OCI-LY1 (cell line): ENCODE results near the gene TMEM109.

Source experiments
- H2AFZ ChIP-seq: fragments of 200-600 bp; sonication (generic), shearing (Covaris generic); 2 replicates; pipeline ENCODE4 v1.6.0; 2014; ENCODE audit warnings: antibody characterized with exemption, mild to moderate bottlenecking, low read length
- H3F3A ChIP-seq: fragments of 200-600 bp; sonication (generic), shearing (Covaris generic); 2 replicates; pipeline ENCODE4 v1.6.0; 2014; ENCODE audit warnings: mild to moderate bottlenecking, antibody characterized with exemption, low read length, moderate library complexity; ENCODE audit not compliant: insufficient read depth
- H3K27ac ChIP-seq: fragments of 200-600 bp; sonication (generic); 2 replicates; pipeline ENCODE4 v1.5.1; 2014; ENCODE audit warnings: low read length, mixed run types, mild to moderate bottlenecking, low read depth; ENCODE audit not compliant: poor library complexity, severe bottlenecking
- H3K27me3 ChIP-seq: fragments of 200-600 bp; sonication (generic); 2 replicates; pipeline ENCODE4 v1.6.0; 2014; ENCODE audit warnings: antibody characterized with exemption, mild to moderate bottlenecking, low read length, moderate library complexity; ENCODE audit not compliant: insufficient read depth
- H3K36me3 ChIP-seq: fragments of 200-600 bp; sonication (generic); 2 replicates; pipeline ENCODE4 v1.6.1; 2014; ENCODE audit warnings: mild to moderate bottlenecking, antibody characterized with exemption, low read length, moderate library complexity, mixed read lengths; ENCODE audit not compliant: insufficient read depth
- H3K4me1 ChIP-seq: fragments of 200-600 bp; sonication (generic); 2 replicates; pipeline ENCODE4 v1.5.1; 2014; ENCODE audit warnings: mild to moderate bottlenecking, low read length, moderate library complexity; ENCODE audit not compliant: insufficient read depth, severe bottlenecking
- H3K4me2 ChIP-seq: fragments of 200-600 bp; sonication (generic), shearing (Covaris generic); 2 replicates; pipeline ENCODE4 v1.6.1; 2014; ENCODE audit warnings: low read length
- H3K4me3 ChIP-seq: fragments of 200-600 bp; sonication (generic); 2 replicates; pipeline ENCODE4 v1.5.1; 2014; ENCODE audit warnings: low read length, low read depth, mild to moderate bottlenecking, mixed read lengths; ENCODE audit not compliant: poor library complexity, severe bottlenecking
- H3K79me2 ChIP-seq: fragments of 200-600 bp; shearing (Covaris generic); 2 replicates; pipeline ENCODE4 v1.6.1; 2016; ENCODE audit warnings: mixed run types, low read length, mixed read lengths; ENCODE audit not compliant: insufficient read depth
- H3K9ac ChIP-seq: fragments of 200-600 bp; sonication (generic), shearing (Covaris generic); 2 replicates; pipeline ENCODE4 v1.6.1; 2014; ENCODE audit warnings: mild to moderate bottlenecking, low read length, mixed read lengths
- H3K9me2 ChIP-seq: fragments of 200-600 bp; sonication (generic), shearing (Covaris generic); 2 replicates; pipeline ENCODE4 v1.6.1; 2014; ENCODE audit warnings: low read depth, mild to moderate bottlenecking, low read length, mixed read lengths
- H3K9me3 ChIP-seq: fragments of 200-600 bp; shearing (Covaris generic); 2 replicates; pipeline ENCODE4 v1.6.1; 2014; ENCODE audit warnings: low read length, mixed read lengths
- H4K20me1 ChIP-seq: fragments of 200-600 bp; sonication (generic), shearing (Covaris generic); 2 replicates; pipeline ENCODE4 v1.6.0; 2016; ENCODE audit warnings: mild to moderate bottlenecking, low read length; ENCODE audit not compliant: insufficient read depth
- EZH2 ChIP-seq: fragments of 200-600 bp; sonication (generic), shearing (Covaris generic); IDR thresholded peaks from 2 replicates; pipeline ENCODE4 v1.8.0; 2017; ENCODE audit warnings: borderline replicate concordance, mixed run types, mild to moderate bottlenecking, antibody characterized with exemption, low read length, moderate library complexity, mixed read lengths
- TF ChIP-seq, protein P1 (sequence below): fragments of 200-600 bp; sonication (generic), shearing (Covaris generic); IDR thresholded peaks from 2 replicates; pipeline ENCODE4 v1.5.1; 2017; ENCODE audit warnings: mild to moderate bottlenecking, antibody characterized with exemption, low read length, moderate library complexity, mixed read lengths

Gene TMEM109

DNA sequence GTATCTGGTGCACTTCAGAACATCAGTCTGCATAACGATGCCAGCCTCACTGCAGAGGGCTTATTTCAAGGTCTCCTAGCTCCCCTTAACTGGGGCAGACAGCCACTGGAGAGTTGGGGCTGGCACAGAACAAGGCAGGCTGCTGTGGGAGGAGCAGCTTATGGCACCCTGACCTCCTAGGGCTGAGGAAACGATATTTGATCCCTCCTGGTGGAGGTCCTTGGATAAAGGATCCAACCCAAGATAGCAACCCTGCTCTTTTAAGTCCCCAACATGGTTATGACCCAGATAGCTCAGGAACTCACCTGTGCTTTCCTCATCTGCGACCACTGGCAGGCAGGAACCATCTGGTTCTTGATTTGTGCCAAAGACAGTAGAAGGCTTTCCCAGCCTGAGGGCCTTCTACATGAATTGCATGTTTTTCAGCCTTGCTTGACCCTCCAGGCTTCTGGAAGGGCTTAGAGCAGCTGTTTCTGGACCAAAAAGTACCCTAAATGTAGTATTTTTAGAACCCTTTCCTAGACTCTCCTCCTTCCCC lies 2.8 kb downstream of the TMEM109 start:
- Histone ChIP-seq H3K36me3 (peaks cover 39% of the 10 kb centered on the region), H4K20me1 (no peaks in the 10 kb centered on the region), H3K9ac (no peak overlapping the region), H3K27me3 (no peaks in the 10 kb centered on the region), H3K4me3 (no peak overlapping the region), H2AFZ (no peak overlapping the region), H3K9me2 (no peaks in the 10 kb centered on the region), H3K79me2 (peaks cover 13% of the 10 kb centered on the region; the same call in 1 of the 2 replicates), H3K27ac (no peak overlapping the region), H3K4me2 (no peak overlapping the region), H3K9me3 (no peaks in the 10 kb centered on the region), H3F3A (no peaks in the 10 kb centered on the region), H3K4me1 (peaks cover 38% of the 10 kb centered on the region)
- TF ChIP-seq EZH2: no peak
- TF ChIP-seq, protein P1, sequence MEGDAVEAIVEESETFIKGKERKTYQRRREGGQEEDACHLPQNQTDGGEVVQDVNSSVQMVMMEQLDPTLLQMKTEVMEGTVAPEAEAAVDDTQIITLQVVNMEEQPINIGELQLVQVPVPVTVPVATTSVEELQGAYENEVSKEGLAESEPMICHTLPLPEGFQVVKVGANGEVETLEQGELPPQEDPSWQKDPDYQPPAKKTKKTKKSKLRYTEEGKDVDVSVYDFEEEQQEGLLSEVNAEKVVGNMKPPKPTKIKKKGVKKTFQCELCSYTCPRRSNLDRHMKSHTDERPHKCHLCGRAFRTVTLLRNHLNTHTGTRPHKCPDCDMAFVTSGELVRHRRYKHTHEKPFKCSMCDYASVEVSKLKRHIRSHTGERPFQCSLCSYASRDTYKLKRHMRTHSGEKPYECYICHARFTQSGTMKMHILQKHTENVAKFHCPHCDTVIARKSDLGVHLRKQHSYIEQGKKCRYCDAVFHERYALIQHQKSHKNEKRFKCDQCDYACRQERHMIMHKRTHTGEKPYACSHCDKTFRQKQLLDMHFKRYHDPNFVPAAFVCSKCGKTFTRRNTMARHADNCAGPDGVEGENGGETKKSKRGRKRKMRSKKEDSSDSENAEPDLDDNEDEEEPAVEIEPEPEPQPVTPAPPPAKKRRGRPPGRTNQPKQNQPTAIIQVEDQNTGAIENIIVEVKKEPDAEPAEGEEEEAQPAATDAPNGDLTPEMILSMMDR: no peak

DNA sequence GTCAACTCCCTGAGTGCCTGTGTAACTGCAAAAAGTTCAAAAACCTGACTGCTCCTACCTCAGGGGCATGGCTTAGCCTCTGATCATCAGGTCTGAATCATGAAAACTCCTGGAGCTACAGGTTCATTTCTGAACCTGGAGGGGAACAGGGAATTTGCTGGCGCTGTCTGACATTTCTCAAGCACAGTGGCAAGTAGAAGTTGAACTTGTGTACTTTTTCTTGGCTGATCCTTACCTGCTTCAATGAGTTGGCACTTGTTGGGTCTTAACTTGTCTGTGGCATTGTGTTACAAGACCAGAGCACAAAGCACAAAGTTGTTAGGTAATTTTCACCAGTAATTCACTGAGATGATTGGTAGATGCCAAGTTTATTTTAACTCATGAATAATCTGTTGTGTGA lies 3.3 kb downstream of the TMEM109 start:
- no peaks in the 10 kb centered on the region for H3K9me3 ChIP-seq
- no peak overlapping the region for H3K4me2 ChIP-seq
- H3K27me3 ChIP-seq: no peaks in the 10 kb centered on the region
- peaks cover 13% of the 10 kb centered on the region; the same call in 1 of the 2 replicates for H3K79me2 ChIP-seq
- peaks cover 35% of the 10 kb centered on the region for H3K4me1 ChIP-seq
- peaks cover 44% of the 10 kb centered on the region for H3K36me3 ChIP-seq
- no peak overlapping the region for H3K27ac ChIP-seq
- no peaks in the 10 kb centered on the region for H4K20me1 ChIP-seq
- no peaks in the 10 kb centered on the region for H3K9me2 ChIP-seq
- TF ChIP-seq EZH2: no peak
- TF ChIP-seq, protein P1: no peak
- H3F3A ChIP-seq: no peaks in the 10 kb centered on the region
- no peak overlapping the region for H2AFZ ChIP-seq
- H3K9ac ChIP-seq: no peak overlapping the region
- no peak overlapping the region for H3K4me3 ChIP-seq

DNA sequence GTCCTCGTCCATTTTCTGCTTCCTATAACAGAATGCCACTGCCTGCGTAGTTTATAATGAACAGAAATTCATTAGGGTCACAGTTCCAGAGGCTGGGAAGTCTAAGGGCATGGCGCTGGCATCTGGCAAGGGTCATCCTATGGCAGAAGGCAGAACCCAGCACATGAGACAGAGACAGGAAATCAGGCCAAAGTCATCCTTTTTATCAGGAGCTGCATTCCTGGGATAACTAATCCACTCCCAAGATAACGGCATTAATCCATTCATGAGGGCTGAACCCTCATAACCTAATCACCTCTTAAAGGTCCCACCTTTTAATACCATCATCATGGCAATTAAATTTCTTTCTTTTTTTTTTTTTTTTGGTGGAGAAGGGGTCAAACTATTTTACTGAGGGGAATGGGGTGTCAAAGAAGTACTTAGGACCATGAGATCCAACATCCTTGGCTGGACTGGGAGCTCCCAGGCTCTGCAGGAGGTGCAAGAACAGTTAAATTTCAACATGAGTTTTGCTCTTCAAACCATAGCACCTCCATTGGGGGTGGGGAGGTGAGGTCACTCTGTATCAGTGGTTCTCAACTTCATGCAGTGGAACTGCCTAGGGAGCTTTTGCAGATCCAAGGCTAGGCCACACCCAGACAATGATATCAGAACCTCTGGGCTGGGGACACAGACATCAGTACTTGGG lies 4.4 kb downstream of the TMEM109 start:
- H3K4me2 ChIP-seq: no peak overlapping the region
- H3F3A ChIP-seq: no peaks in the 10 kb centered on the region
- H3K79me2 ChIP-seq: peaks cover 13% of the 10 kb centered on the region; the same call in 1 of the 2 replicates
- TF ChIP-seq, protein P1: no peak
- no peak for TF ChIP-seq EZH2
- no peaks in the 10 kb centered on the region for H3K9me2 ChIP-seq
- peaks cover 27% of the 10 kb centered on the region for H3K4me1 ChIP-seq
- H3K27me3 ChIP-seq: no peaks in the 10 kb centered on the region
- H3K36me3 ChIP-seq: peaks cover 55% of the 10 kb centered on the region
- H3K9ac ChIP-seq: no peak overlapping the region
- H3K4me3 ChIP-seq: no peak overlapping the region
- no peaks in the 10 kb centered on the region for H3K9me3 ChIP-seq
- H2AFZ ChIP-seq: no peak overlapping the region
- no peak overlapping the region for H3K27ac ChIP-seq
- no peaks in the 10 kb centered on the region for H4K20me1 ChIP-seq
